Neural cell (in vitro differentiated cells): ENCODE results near the gene TNP2. TPM values are rescaled to one million over a fixed set of nuclear protein-coding genes. Genes with fewer than 3 reads are reported as not detected.

Source experiments
- H2AFZ ChIP-seq: fragments of 200-600, 300-800 bp; sonication (generic), shearing (Covaris generic); 2 replicates; pipeline ENCODE4 v1.6.0; 2014; ENCODE audit warnings: low read depth, mild to moderate bottlenecking, antibody characterized with exemption, low read length, moderate library complexity
- H3F3A ChIP-seq: fragments of 200-600 bp; shearing (Covaris generic); 2 replicates; pipeline ENCODE4 v1.6.1; 2016; ENCODE audit warnings: mild to moderate bottlenecking, moderate library complexity, mixed read lengths, antibody characterized with exemption, low read length; ENCODE audit not compliant: insufficient read depth, poor library complexity, severe bottlenecking
- H3K27ac ChIP-seq: fragments of 200-600, 300-800 bp; sonication (generic), shearing (Covaris generic); 2 replicates; pipeline ENCODE4 v1.5.1; 2014; ENCODE audit warnings: mild to moderate bottlenecking, low read length, moderate library complexity
- H3K27me3 ChIP-seq: fragments of 300-800, 200-600 bp; sonication (generic), shearing (Covaris generic); 2 replicates; pipeline ENCODE4 v1.6.0; 2014; ENCODE audit warnings: mild to moderate bottlenecking, low read depth, low read length, moderate library complexity; ENCODE audit not compliant: insufficient read depth
- H3K36me3 ChIP-seq: fragments of 300-800, 200-600 bp; sonication (generic), shearing (Covaris generic); 2 replicates; pipeline ENCODE4 v1.5.1; 2014; ENCODE audit warnings: mild to moderate bottlenecking, antibody characterized with exemption, low read length, moderate library complexity; ENCODE audit not compliant: insufficient read depth
- H3K4me2 ChIP-seq: fragments of 300-800, 200-600 bp; sonication (generic), shearing (Covaris generic); 2 replicates; pipeline ENCODE4 v1.6.0; 2014; ENCODE audit warnings: mild to moderate bottlenecking, low read length
- H3K4me3 ChIP-seq: fragments of 300-800, 200-600 bp; sonication (generic), shearing (Covaris generic); 2 replicates; pipeline ENCODE4 v1.5.1; 2014; ENCODE audit warnings: mild to moderate bottlenecking, low read length, moderate library complexity
- H3K79me2 ChIP-seq: fragments of 200-600 bp; shearing (Covaris generic); replicated peaks from 2 replicates; pipeline ENCODE4 v1.6.0; 2014; ENCODE audit warnings: mild to moderate bottlenecking, low read length, moderate library complexity; ENCODE audit not compliant: insufficient read depth
- H3K9ac ChIP-seq: fragments of 300-800, 200-600 bp; sonication (generic), shearing (Covaris generic); 2 replicates; pipeline ENCODE4 v1.6.1; 2016; ENCODE audit warnings: mild to moderate bottlenecking, low read length, mixed read lengths
- H3K9me2 ChIP-seq: fragments of 200-600 bp; shearing (Covaris generic); 2 replicates; pipeline ENCODE4 v1.6.1; 2016; ENCODE audit warnings: mild to moderate bottlenecking, low read length, mixed read lengths; ENCODE audit not compliant: insufficient read depth
- H3K9me3 ChIP-seq: fragments of 200-600, 300-800 bp; sonication (generic), shearing (Covaris generic); 2 replicates; pipeline ENCODE4 v1.6.1; 2016; ENCODE audit warnings: mild to moderate bottlenecking, mixed run types, low read length, moderate library complexity, mixed read lengths
- H4K20me1 ChIP-seq: fragments of 200-600 bp; shearing (Covaris generic); 2 replicates; pipeline ENCODE4 v1.6.1; 2016; ENCODE audit warnings: mild to moderate bottlenecking, mixed run types; ENCODE audit not compliant: insufficient read depth
- EP300 ChIP-seq: fragments of 450-650 bp; conservative IDR thresholded peaks from 2 replicates; pipeline ENCODE4 v1.6.1; 2014; ENCODE audit warnings: antibody characterized with exemption, mild to moderate bottlenecking, moderate library complexity; ENCODE audit not compliant: poor library complexity, severe bottlenecking
- EZH2 ChIP-seq: fragments of 200-600, 300-800 bp; shearing (Covaris generic), sonication (generic); IDR thresholded peaks from 2 replicates; pipeline ENCODE4 v1.6.1; 2014; ENCODE audit warnings: antibody characterized with exemption, low read length, borderline replicate concordance, mild to moderate bottlenecking; ENCODE audit not compliant: insufficient read depth, poor library complexity, severe bottlenecking
- MXI1 ChIP-seq: fragments of 450-650 bp; conservative IDR thresholded peaks from 2 replicates; pipeline ENCODE4 v1.6.1; 2014; ENCODE audit warnings: antibody characterized with exemption, mild to moderate bottlenecking; ENCODE audit not compliant: poor library complexity, severe bottlenecking
- POLR2AphosphoS5 ChIP-seq: IDR thresholded peaks from 2 replicates; pipeline ENCODE4 v1.6.1; 2012
- REST ChIP-seq: IDR thresholded peaks from 2 replicates; pipeline ENCODE4 v1.6.1; 2012; ENCODE audit warnings: borderline replicate concordance
- SMC3 ChIP-seq: fragments of 450-650 bp; conservative IDR thresholded peaks from 2 replicates; pipeline ENCODE4 v1.6.1; 2014; ENCODE audit warnings: antibody characterized with exemption, mild to moderate bottlenecking, moderate library complexity; ENCODE audit not compliant: poor library complexity
- TAF1 ChIP-seq: IDR thresholded peaks from 2 replicates; pipeline ENCODE4 v1.6.1; 2012; ENCODE audit warnings: low read depth
- polyA plus RNA-seq: library from polyadenylated mRNA; depleted of rRNA; stranded (reverse); fragments of >200 nt; gene quantifications from 2 replicates; pipeline ENCODE4 v1.2.3, GENCODE V29; 2014
- TF ChIP-seq, protein P1 (sequence below): fragments of 450-650 bp; IDR thresholded peaks from 2 replicates; pipeline ENCODE4 v1.5.1; 2014; ENCODE audit warnings: antibody characterized with exemption, mild to moderate bottlenecking, moderate library complexity; ENCODE audit not compliant: poor library complexity, severe bottlenecking

The TNP2 gene
- polyA plus RNA-seq, 1 donor from 2014 or later = not detected

- H3K27ac ChIP-seq = no peak overlapping the region
- TF ChIP-seq, protein P1, sequence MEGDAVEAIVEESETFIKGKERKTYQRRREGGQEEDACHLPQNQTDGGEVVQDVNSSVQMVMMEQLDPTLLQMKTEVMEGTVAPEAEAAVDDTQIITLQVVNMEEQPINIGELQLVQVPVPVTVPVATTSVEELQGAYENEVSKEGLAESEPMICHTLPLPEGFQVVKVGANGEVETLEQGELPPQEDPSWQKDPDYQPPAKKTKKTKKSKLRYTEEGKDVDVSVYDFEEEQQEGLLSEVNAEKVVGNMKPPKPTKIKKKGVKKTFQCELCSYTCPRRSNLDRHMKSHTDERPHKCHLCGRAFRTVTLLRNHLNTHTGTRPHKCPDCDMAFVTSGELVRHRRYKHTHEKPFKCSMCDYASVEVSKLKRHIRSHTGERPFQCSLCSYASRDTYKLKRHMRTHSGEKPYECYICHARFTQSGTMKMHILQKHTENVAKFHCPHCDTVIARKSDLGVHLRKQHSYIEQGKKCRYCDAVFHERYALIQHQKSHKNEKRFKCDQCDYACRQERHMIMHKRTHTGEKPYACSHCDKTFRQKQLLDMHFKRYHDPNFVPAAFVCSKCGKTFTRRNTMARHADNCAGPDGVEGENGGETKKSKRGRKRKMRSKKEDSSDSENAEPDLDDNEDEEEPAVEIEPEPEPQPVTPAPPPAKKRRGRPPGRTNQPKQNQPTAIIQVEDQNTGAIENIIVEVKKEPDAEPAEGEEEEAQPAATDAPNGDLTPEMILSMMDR = no peak
- TF ChIP-seq MXI1 = no peak
- TF ChIP-seq TAF1 = no peak
- no peak for TF ChIP-seq EP300
- TF ChIP-seq SMC3 = no peak
- TF ChIP-seq REST = no peak
- TF ChIP-seq EZH2 = no peak
Measured at GRCh38 chr16:11248133-11248532, 21.0 kb downstream of the TNP2 start.

DNA sequence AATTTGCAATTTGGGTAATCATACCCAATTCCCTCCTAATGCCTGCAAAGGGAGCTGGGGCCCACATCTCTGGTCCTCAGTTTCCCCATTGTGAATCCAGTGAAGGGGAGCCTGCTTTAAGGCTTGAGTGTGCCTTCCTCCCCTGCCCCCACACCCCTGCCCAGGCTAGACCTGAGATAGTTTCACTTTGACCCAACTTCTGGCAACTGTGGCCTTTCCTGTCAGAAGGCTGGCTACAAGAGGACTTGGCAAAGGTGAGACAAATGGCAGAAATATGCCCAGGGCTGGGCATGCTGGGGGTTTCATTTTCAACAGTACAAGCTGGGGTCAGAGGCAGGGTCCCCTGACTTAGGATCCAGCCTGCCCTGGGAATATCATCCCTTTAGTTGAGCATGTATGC lies 23.1 kb downstream of the TNP2 start:
- Histone ChIP-seq H3K9ac (no peak overlapping the region), H3K27me3 (no peaks in the 10 kb centered on the region), H4K20me1 (no peaks in the 10 kb centered on the region), H2AFZ (no peak overlapping the region), H3K4me2 (no peak overlapping the region), H3K36me3 (no peaks in the 10 kb centered on the region), H3K9me2 (no peaks in the 10 kb centered on the region), H3K4me3 (no peak overlapping the region), H3K27ac (no peak overlapping the region), H3F3A (no peaks in the 10 kb centered on the region), H3K79me2 (no peaks in the 10 kb centered on the region), H3K9me3 (no peaks in the 10 kb centered on the region)
- no peak for TF ChIP-seq REST
- no peak for TF ChIP-seq POLR2AphosphoS5
- TF ChIP-seq, protein P1 = no peak

More at GRCh38 chr16:11248133-11248532, 21.0 kb downstream of the TNP2 start:
- no peaks in the 10 kb centered on the region for H3K9me2 ChIP-seq
- no peaks in the 10 kb centered on the region for H3K79me2 ChIP-seq
- H3K9ac ChIP-seq = no peak overlapping the region
- H3K36me3 ChIP-seq = no peaks in the 10 kb centered on the region
- H3K27me3 ChIP-seq = no peaks in the 10 kb centered on the region
- no peaks in the 10 kb centered on the region for H3F3A ChIP-seq
- no peak overlapping the region for H3K4me3 ChIP-seq
- no peaks in the 10 kb centered on the region for H3K9me3 ChIP-seq
- H2AFZ ChIP-seq = no peak overlapping the region
- no peak overlapping the region for H3K4me2 ChIP-seq
- no peaks in the 10 kb centered on the region for H4K20me1 ChIP-seq
